T-helper 17 cell (primary cell): ENCODE results near the gene PRRC2C. TPM values are rescaled to one million over a fixed set of nuclear protein-coding genes. Genes with fewer than 3 reads are reported as not detected.

Source experiments
- ATAC-seq: fragments of 150-1000 bp; cut with Tn5 transposase; 2 replicates; pipeline ENCODE4 v1.10.0; 2021; ENCODE audit warnings: mild to moderate bottlenecking, moderate library complexity
- DNase-seq, 3 donors: peaks; one replicate each; pipeline versions ENCODE4 v3.0.0 to v3.0.0-alpha.2; 2020 to 2021
- H3K9me3 ChIP-seq: one replicate; pipeline ENCODE4 v1.7.0; 2013; ENCODE audit warnings: low read length, mild to moderate bottlenecking; ENCODE audit not compliant: control insufficient read depth, poor library complexity, severe bottlenecking
- H3K27ac Mint-ChIP-seq: one replicate; pipeline ENCODE4 v1.8.0; 2022; ENCODE audit warnings: mild to moderate bottlenecking, moderate library complexity, mixed read lengths
- H3K27me3 Mint-ChIP-seq: one replicate; pipeline ENCODE4 v1.8.0; 2022; ENCODE audit warnings: mixed read lengths
- H3K36me3 Mint-ChIP-seq: one replicate; pipeline ENCODE4 v1.8.0; 2022; ENCODE audit warnings: low read depth, mixed read lengths
- H3K4me1 Mint-ChIP-seq: one replicate; pipeline ENCODE4 v1.8.0; 2022; ENCODE audit warnings: mild to moderate bottlenecking, mixed read lengths
- H3K4me3 Mint-ChIP-seq: one replicate; pipeline ENCODE4 v1.8.0; 2022; ENCODE audit warnings: mild to moderate bottlenecking, moderate library complexity, mixed read lengths
- total RNA-seq, 4 donors: library from RNA in 2 of 4; stranded (reverse) in 2 of 4; gene quantifications; one replicate each; pipeline ENCODE4 v1.2.3 and lab custom pipeline; 2022 to 2026

Gene PRRC2C
- total RNA-seq, 2 donors from 2014 or later, result 333 to 383 TPM

DNA sequence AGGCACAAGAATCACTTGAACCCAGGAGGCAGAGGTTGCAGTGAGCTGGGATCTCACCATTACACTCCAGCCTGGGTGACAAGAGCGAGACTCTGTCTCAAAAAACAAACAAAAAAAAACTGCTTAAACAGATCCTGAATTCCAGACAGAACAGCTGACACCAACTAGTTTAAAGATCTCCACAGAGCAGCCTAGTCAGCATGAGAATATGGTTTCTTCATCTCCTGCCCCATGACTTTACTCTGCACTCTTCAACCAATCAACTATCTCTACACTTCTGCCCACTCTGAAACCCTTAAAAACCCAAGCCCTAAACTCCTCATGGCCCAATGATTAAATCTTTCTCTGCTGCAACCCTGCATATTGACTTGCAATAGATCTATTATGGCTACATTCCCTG, 7.5 kb upstream of the PRRC2C start:
- H3K4me3 Mint-ChIP-seq, result no peak overlapping the region
- ATAC-seq, result no peak
- no peak overlapping the region for H3K27ac Mint-ChIP-seq
- H3K9me3 ChIP-seq, result no peaks in the 10 kb centered on the region
- H3K4me1 Mint-ChIP-seq, result peaks cover 6% of the 10 kb centered on the region
- peaks cover 26% of the 10 kb centered on the region for H3K27me3 Mint-ChIP-seq
- DNase-seq, result no peak
- peaks cover 3% of the 10 kb centered on the region for H3K36me3 Mint-ChIP-seq

DNA sequence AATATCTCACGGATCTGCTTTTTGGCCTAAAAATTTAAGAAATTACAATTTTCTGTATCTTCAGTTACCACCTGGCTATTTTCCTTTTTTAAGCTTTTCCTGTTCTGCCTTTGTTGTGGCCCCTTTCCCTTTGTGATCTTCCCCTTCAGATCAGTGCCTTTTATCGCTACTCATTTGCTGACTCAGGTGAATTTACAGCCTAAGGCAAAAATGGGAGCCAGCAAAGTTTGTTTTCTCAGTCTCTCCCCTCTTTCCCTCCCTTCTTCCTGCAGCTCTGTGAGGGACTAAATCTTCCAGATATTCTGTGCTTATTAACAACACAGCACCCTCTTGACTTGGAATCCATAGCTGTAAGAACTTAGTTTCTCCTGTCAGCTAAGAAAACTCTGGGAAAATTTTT, 5.3 kb upstream of the PRRC2C start:
- Mint-ChIP-seq H3K36me3 (peaks cover 3% of the 10 kb centered on the region), H3K27ac (no peak overlapping the region), H3K4me1 (peaks cover 11% of the 10 kb centered on the region), H3K27me3 (peaks cover 14% of the 10 kb centered on the region), H3K4me3 (peak overlapping the region; percentile 19)
- DNase-seq, result no peak
- ATAC-seq, result no peak
- H3K9me3 ChIP-seq, result no peaks in the 10 kb centered on the region

DNA sequence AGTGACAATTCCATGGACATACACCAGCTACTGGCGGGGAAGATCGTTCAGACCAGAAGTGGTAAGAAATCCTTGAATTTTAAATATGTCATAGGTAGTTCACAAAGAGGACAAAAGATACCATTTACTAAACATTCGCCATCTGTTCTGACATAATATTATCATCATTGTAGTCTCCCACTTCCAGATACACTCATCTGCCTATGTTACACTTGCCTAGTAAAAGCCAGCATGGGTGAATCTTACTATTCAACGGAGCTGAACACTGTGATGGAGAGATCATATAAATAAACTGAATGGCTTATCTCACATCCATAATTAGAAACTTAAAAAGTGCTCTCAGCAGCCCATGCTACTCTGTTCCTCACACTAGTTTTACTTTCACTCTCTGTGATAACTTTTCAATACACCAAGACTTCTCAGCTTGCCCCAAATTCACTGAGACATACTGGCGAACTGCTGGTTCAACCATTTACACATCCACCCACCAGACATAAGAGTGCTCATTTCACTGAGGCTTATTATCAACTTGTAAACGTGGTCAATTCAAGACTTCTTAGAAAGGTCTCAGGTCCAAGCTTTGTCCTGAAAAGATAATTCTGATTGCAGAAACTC, 463 bp upstream of the PRRC2C start:
- peaks cover 43% of the 10 kb centered on the region for H3K4me1 Mint-ChIP-seq
- peaks cover 4% of the 10 kb centered on the region for H3K36me3 Mint-ChIP-seq
- H3K27me3 Mint-ChIP-seq, result no peaks in the 10 kb centered on the region
- H3K27ac Mint-ChIP-seq, result peak overlapping the region; percentile 99
- H3K9me3 ChIP-seq, result no peaks in the 10 kb centered on the region
- DNase-seq (no peak), ATAC-seq (peak; percentile 41)
- H3K4me3 Mint-ChIP-seq, result peak overlapping the region; percentile 98

DNA sequence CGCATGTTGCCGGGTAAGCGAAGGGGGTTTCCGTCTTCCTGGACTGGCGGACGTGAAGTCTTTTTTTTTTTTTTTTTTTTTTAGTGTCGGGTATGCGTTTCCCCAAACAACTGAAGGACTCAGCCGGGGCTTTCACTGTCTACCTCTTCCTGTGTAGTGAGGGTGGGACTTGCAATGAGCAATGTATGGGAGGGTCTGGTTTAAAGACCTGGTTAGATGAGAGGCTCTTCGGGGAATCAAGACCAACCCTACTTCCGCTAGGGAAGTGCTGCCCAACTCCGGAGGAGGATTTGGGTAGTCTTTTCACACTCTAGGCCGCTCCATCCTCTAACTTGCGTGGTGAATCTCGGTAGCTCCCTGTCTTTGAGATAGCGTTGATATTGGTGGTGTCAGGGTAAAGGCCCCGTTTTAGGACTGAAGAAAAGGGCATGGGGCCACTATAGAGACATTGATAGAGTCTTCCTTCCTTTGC, 754 bp downstream of the PRRC2C start:
- DNase-seq, result peak; percentile 75 to 80 (median 77)
- Mint-ChIP-seq H3K27me3 (no peaks in the 10 kb centered on the region), H3K36me3 (peaks cover 8% of the 10 kb centered on the region), H3K4me3 (peak overlapping the region; percentile 98), H3K27ac (peak overlapping the region; percentile 99), H3K4me1 (peaks cover 49% of the 10 kb centered on the region)
- no peaks in the 10 kb centered on the region for H3K9me3 ChIP-seq
- peak; percentile 78 for ATAC-seq

DNA sequence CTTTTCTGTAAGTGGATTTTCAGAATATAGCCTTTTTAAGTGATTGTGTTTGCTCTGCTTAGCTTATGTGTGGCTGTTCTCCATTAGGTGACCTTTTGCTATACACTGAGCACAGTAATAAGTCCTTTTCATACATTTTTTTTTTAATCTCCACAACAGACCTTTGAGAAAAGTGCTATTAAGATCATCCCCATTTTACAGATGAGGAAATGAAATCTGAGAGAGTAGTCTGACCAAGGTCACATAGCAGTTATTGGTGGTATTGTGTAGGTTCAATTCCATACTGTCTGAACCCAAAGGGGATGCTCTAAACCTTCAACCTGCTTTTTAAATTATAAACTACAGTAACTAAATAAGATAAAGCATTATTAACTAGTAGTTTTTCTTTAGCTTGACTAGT, 1.7 kb downstream of the PRRC2C start:
- no peaks in the 10 kb centered on the region for H3K9me3 ChIP-seq
- no peak for ATAC-seq

DNA sequence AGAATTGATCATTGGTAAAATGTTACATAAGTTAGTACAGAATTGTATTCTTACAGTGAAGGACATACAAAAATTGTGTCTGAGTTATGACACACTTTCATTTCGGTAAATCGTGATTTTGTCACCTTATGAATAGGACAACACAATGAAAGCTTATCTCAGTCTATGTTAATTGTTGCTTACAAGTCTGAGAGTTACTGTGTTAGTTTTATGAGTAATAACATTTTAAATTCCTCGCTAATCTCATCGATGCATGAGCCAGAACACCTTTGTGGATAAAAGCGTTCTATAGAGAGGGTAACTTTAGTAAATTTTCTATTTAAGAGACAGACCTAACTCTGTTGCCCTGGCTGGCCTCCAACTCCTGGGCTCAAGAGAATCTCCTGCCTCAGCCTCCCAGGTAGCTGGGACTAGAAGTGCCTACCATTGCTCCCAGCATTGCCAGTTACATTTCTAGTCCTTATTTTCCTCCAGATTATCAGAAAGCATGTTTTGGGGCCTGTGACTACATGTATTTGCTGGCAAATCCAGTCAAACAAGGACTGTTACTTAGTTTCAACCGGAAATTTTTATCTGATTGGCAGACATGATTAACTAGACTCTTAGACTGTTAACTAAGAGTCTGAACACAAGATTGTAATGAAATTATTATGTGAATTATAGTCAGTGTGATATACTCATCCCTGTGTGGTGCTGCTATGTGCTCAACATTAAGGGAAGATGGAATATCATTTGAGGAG, 3.0 kb downstream of the PRRC2C start:
- Mint-ChIP-seq H3K4me3 (peak overlapping the region; percentile 98), H3K4me1 (peaks cover 64% of the 10 kb centered on the region), H3K27me3 (no peaks in the 10 kb centered on the region), H3K27ac (peak overlapping the region; percentile 62), H3K36me3 (peaks cover 12% of the 10 kb centered on the region)
- no peaks in the 10 kb centered on the region for H3K9me3 ChIP-seq
- no peak for ATAC-seq
- DNase-seq, result no peak

More for the DNA sequence above, 1.7 kb downstream of the PRRC2C start:
- H3K4me1 Mint-ChIP-seq, result peaks cover 56% of the 10 kb centered on the region
- H3K4me3 Mint-ChIP-seq, result peak overlapping the region; percentile 98
- no peaks in the 10 kb centered on the region for H3K27me3 Mint-ChIP-seq
- peak overlapping the region; percentile 99 for H3K27ac Mint-ChIP-seq
- DNase-seq, result no peak
- peaks cover 10% of the 10 kb centered on the region for H3K36me3 Mint-ChIP-seq

DNA sequence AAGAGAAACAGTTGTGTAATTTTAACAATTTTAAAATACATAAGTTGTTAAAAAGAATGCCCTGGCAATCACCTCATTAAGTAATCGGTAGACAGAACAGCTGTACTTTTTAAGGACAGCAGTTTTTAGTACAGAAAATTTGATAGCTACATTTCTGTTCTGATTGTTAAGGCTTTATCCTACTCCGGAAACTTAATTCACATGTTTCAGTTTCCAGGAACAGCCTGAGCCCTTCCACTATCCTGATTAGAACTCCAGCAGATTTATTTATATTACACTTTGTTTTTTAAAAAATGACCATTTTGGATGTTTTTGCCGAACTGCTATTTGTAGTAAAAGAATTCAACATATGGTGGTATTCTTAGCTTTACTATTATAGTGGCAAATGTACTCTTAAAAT, 8.7 kb downstream of the PRRC2C start:
- DNase-seq (no peak), ATAC-seq (no peak)
- no peaks in the 10 kb centered on the region for H3K27me3 Mint-ChIP-seq
- no peak overlapping the region for H3K4me3 Mint-ChIP-seq
- H3K36me3 Mint-ChIP-seq, result peaks cover 9% of the 10 kb centered on the region
- peak overlapping the region; percentile 81 for H3K27ac Mint-ChIP-seq
- H3K9me3 ChIP-seq, result no peaks in the 10 kb centered on the region
- peaks cover 60% of the 10 kb centered on the region for H3K4me1 Mint-ChIP-seq

DNA sequence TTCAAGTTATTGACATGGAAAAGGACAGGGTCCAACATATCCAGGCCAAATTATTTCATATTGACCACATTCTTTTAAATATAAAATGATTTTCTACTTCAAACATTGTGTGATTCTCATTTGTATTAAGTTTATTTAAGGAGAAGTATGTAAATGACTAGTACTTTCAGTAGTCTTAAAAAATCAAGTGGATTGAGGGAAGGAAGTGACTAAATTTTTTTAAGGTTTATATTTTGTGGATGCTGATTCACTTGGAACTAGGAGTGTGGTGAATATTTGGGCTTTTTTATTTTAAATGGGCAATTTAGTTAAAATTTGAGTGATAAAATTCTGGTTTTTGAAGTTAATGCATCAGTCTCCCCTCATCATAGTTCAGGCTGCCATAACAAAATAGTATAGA, 10.1 kb downstream of the PRRC2C start:
- peak overlapping the region; percentile 81 for H3K27ac Mint-ChIP-seq
- H3K9me3 ChIP-seq, result no peaks in the 10 kb centered on the region
- peaks cover 8% of the 10 kb centered on the region for H3K36me3 Mint-ChIP-seq
- peak overlapping the region; percentile 9 for H3K4me3 Mint-ChIP-seq
- peaks cover 58% of the 10 kb centered on the region for H3K4me1 Mint-ChIP-seq
- no peaks in the 10 kb centered on the region for H3K27me3 Mint-ChIP-seq
- DNase-seq, result no peak
- no peak for ATAC-seq

DNA sequence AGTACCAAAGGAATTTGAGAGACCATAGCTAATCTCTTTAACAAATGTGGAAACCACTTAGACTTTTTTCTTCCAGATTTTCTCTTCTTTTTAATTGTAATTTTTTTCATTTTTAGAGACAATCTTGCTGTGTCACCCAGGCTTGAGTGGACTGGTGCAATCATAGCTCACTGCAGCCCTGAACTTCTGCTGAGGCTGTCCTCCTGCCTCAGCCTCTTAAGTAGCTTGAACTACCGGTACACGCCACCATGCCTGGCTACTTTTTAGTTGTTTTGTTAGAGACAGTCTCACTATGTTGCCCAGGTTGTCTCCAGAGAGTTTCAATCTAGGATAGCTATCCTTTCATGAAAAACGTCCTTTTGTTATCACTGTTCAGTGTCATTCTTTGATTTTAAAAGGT, 15.0 kb downstream of the PRRC2C start:
- H3K27me3 Mint-ChIP-seq, result no peaks in the 10 kb centered on the region
- H3K36me3 Mint-ChIP-seq, result peaks cover 3% of the 10 kb centered on the region
- no peak for ATAC-seq
- DNase-seq, result no peak
- no peak overlapping the region for H3K4me3 Mint-ChIP-seq
- H3K4me1 Mint-ChIP-seq, result peaks cover 56% of the 10 kb centered on the region
- H3K27ac Mint-ChIP-seq, result no peak overlapping the region
- no peaks in the 10 kb centered on the region for H3K9me3 ChIP-seq

DNA sequence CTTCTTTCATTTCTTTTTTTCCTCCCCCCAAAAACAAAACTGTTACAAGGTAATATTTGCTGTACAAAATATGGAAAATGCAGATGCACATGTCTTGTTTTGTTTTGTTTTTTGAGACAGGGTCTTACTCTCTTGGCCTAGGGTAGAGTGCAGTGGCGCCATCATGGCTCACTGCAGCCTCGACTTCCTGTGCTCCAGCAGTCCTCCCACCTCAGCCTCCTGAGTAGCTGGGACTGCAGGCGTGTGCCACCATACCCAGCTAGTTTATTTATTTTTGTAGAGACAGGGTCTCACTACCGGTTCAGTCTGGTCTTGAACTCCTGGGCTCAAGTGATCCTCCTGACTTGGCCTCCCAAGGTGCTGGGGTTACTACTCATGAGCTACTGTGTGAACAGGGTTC, 15.5 kb downstream of the PRRC2C start:
- Mint-ChIP-seq H3K36me3 (peaks cover 3% of the 10 kb centered on the region), H3K27ac (peak overlapping the region; percentile 82), H3K4me3 (no peak overlapping the region), H3K27me3 (no peaks in the 10 kb centered on the region), H3K4me1 (peaks cover 56% of the 10 kb centered on the region)
- H3K9me3 ChIP-seq, result no peaks in the 10 kb centered on the region
- ATAC-seq (no peak), DNase-seq (no peak)

DNA sequence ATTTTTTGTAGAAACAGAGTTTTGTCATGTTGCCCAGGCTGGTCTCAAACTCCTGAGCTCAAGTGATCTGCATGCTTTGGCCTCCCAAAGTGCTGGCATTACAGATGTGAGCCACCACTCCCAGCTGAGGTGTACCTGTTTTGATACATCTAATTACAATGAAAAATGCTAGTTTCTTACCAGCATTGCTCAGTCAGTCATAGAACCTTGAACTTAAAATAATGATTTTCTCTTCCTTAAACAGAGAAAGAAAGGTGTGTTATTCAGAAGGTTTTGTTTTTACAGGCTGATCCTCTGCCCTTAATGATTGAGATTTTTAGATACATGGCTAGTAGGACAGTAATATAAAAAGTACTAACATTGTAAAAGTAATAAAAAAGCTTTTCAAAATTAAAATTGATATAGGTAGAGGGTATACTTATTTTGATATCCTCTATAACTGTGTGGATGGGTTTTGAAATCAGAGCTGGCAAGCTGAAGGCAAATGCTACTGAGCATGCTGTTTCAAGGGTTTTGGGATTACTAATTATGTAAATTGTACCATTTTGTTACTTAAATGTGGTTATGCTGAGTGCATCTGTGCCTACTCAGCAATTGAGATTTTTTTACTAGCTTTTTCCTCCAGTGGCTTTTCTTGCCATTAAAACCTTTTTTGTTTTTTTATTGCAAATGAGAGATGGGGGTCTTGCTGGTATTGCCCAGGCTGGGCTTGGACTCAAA, 16.1 kb downstream of the PRRC2C start:
- ATAC-seq (no peak), DNase-seq (no peak)
- H3K4me3 Mint-ChIP-seq, result no peak overlapping the region
- no peaks in the 10 kb centered on the region for H3K9me3 ChIP-seq
- H3K27me3 Mint-ChIP-seq, result no peaks in the 10 kb centered on the region
- H3K4me1 Mint-ChIP-seq, result peaks cover 61% of the 10 kb centered on the region
- peaks cover 3% of the 10 kb centered on the region for H3K36me3 Mint-ChIP-seq
- peak overlapping the region; percentile 82 for H3K27ac Mint-ChIP-seq

DNA sequence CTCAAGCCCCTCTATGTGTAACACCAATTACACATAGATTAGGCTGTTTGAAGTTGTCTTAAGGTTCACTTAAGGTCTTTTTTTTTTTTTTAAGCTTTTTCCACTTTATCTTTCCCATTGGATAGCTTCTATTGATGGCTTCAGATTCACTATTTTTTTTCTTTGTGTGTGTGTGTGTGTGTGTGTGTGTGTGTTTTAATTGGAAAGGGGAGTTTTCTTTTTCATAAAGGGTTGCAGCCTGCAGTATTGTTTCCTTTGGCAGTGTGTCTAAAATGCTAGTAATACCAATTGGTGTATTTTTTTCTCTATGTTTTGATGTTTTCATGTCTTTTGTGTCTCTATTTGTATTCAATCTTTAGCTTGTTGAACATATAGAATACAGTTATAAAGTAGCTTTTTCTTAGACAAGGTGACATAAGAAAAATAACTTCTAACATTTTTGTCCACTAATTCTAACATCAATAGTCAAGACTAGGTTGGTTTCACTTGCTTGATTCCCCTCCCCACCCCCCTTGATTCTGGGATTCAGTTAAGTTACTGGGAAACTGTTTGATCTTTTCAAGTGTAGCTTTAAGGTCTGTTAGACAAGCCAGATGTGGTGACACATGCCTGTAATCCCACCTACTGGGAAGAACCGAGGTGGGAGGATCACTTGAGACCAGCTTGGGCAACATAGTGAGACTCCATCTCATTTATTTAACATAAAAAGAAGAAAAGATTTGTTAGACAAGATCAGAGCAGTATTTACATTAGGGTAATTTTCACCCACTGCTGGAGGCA, 21.4 kb downstream of the PRRC2C start:
- ATAC-seq, result peak; percentile 22
- peak overlapping the region; percentile 80 for H3K27ac Mint-ChIP-seq

DNA sequence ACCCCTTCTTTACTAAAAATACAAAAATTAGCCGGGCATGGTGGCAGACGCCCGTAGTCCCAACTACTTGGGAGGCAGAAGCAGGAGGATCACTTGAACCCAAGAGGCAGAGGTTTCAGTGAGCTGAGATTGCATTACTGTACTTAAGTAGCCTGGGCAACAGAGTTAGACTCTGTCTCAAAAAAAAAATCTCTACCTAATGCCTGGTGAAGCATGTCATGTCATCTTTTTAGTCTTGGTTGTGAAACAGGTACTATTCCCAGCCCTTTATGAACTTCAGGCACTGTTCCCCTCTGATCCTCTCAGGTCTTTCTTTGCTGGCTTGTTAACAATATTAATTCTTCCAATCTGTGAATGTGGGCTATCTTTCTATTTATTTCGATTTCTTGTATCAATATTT, 22.1 kb downstream of the PRRC2C start:
- ATAC-seq (peak; percentile 31), DNase-seq (no peak)
- no peaks in the 10 kb centered on the region for H3K9me3 ChIP-seq
- Mint-ChIP-seq H3K4me3 (peak overlapping the region; percentile 79), H3K4me1 (peaks cover 71% of the 10 kb centered on the region), H3K27me3 (no peaks in the 10 kb centered on the region), H3K36me3 (no peaks in the 10 kb centered on the region), H3K27ac (peak overlapping the region; percentile 80)

More for the DNA sequence above, 21.4 kb downstream of the PRRC2C start:
- peak overlapping the region; percentile 79 for H3K4me3 Mint-ChIP-seq
- no peaks in the 10 kb centered on the region for H3K36me3 Mint-ChIP-seq
- no peaks in the 10 kb centered on the region for H3K9me3 ChIP-seq
- H3K4me1 Mint-ChIP-seq, result peaks cover 73% of the 10 kb centered on the region
- H3K27me3 Mint-ChIP-seq, result no peaks in the 10 kb centered on the region
- no peak for DNase-seq
